ENCODE measurements around the gene HLA-DQA1.
"Not testable (repeated sequence)": the region's sequence is repeated elsewhere in the genome, so short reads cannot be mapped to it uniquely, and the experiment has no call there.

HLA-DQA1 gene

DNA sequence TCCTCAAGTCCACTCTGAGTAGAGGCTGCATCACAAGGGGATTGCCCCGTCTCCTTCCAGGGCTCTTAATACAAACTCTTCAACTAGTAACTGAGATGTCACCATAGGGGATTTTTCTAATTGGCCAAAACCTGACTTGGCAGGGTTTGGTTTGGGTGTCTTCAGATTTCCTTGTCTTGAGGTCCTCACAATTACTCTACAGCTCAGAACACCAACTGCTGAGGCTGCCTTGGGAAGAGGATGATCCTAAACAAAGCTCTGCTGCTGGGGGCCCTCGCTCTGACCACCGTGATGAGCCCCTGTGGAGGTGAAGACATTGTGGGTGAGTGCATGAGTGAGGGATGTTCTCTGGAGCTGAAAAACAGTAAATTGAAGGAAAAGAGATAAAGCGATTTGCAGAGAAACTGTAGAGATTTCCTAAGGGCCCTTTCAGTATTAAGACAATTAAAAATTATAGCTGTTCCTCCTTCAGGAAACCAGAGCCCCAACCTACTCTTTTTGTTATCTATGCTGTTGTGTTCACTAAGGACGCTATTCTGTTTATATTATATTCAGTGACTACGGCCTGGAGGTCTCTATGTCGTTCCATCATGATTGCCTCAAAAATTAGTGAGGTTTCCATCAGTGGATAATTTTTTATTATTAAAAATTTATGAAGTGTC, at the start of gene HLA-DQA1:
HLA-DQA1 (plus strand) TSS at position 188 of the 662 bp plus-strand sequence; CDS start at position 241, 53 bp downstream.
- DNase-seq, result no peak

DNA sequence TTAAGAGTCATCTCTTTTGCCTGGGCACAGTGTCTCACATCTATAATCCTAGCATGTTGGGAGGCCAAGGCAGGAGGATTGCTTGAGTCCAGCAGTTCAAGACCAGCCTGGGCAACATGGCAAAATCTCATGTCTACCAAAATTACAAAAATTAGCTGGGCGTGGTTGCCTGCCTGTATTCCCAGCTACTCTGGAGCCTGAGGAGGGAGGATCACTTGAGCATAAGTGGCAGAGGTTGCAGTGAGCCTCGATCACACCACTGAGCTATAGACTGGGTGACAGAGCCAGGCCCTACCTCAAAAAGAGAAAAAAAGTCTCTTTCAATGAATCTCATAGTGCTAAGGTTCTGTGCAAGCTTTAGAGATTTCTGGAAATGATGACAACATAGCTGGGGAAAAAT, 49.0 kb upstream of the HLA-DQA1 start:
- DNase-seq, result no peak

DNA sequence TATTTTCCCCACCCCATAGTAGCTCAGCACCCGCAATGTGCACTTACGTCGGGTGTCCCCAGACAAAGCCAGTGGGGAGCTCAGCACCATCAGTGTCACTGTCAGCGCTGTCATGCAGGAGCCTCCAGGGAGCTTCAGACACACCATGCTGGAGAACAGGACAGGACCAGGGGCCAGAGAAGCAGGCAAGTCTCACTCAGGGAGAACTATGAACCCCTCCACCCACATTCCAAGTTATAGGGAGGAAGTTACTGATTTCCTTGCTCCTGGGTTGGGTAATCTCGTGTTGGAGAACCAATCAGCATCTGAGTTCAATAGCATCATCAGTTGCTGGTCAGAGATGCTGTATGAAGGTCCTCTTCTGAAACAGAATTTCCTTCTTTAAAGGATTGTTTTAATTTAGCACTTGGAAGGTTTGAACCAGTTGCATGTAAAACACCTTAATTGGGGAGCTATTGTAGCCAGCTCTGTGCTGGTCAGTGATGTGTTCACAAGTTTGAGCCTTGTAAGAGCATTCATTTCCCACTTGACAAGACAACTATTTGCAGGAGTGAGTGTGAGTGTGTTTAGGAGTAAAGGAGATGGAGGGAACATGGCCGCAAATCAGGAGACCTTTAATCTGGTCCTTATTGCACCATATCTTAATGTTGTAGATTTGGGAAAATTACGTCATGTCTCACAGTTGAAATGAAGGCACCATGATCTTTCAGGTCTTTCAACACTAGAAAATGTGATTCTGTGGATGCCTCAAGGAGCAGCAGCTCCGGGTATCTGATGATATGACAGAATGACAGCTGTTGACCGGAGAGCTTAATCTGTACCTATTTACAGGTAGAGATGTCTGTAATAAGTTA, 47.4 kb upstream of the HLA-DQA1 start, which contains the start of gene HLA-DRB1:
HLA-DRB1 (minus strand) TSS at position 253 of the 854 bp plus-strand sequence; CDS start at position 147, 106 bp downstream.
- no peak for DNase-seq

DNA sequence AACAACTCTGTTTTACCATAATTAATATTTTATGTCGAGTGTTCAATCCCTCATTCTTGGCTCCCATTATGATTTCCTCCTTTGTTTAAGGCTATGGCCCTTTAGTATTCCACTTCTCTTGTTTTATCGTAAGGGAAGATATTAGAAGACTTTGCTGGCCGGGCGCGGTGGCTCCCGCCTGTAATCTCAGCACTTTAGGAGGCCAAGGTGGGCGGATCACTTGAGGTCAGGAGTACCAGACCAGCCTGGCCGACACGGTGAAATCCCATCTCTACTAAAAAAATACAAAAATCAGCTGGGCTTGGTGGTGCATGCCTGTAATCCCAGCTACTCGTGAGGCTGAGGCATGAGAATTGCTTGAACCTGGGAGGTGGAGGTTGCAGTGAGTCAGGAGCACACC, 46.5 kb upstream of the HLA-DQA1 start:
- DNase-seq, result not testable (repeated sequence)

DNA sequence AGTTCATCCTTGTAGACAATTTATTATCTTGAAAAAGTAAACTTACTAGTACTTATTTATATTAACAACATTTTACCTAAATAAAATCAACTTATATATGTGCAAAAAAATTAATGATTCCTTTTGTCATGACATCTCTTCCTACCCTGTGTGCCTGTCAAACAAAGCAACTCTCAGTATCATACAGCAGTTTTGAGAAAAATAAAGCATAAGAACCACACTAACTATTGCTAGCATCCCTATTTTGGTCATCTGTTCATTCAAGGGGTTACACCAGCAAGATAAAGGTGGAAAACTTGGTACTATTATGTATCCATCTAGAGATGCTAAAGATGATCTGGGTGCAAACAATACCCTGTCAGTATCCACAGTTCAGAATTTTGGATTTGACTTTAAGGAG, 40.2 kb upstream of the HLA-DQA1 start:
- no peak for DNase-seq

DNA sequence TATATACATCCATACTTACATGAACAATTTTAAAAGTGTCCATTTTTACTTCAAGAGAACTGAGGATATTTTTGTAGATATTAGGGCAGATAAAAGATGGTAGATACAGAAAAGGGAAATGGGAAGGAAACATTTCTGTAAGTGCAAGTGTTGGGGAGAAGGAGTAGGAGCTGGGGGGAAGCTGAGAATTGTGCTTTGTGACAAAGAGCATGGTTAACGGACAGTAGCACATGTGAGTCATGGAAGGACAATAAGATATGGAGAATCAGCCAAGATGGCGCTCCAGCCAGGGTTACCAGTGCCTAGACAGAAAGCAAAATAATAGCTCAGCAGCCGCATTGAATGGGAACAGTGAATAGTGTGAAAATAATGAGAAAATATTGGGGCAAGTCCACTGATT, 34.8 kb upstream of the HLA-DQA1 start:
- DNase-seq, result no peak

DNA sequence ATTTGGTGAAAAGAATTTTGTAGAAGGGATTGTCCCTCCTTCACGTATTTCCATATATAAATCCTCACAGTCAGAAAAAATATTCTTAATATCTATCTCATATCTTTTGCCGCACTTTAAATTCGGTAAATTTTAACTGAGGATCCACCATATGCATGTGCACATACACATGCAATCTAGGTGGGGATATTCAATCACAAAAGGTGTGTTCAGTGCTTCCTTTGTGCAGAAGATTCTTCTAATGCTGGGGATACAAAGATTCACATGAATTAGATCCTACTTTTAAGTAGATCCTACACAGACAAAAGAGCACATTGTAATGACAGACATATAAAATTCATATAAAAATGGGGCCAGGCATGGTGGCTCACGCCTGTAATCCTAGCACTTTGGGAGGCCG, 34.0 kb upstream of the HLA-DQA1 start:
- DNase-seq, result no peak

DNA sequence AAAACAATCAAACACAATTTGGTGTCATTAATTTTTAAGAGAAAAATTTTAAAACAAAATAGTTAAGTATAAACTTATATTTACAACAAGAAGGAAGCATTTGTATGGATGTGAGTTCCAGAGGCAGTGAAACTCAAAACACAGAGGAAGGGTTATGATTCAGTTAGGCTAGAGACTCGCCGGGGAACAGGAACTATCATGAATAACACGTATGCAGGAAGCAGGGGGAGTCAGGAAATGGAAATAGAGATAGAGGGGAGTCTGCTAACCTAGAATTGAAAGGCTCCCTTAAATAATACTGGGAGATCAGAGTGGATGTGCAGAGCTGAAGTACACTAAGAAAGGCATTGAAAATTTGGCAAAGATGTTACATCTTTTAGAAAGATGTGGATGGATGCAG, 33.3 kb upstream of the HLA-DQA1 start:
- DNase-seq, result no peak

DNA sequence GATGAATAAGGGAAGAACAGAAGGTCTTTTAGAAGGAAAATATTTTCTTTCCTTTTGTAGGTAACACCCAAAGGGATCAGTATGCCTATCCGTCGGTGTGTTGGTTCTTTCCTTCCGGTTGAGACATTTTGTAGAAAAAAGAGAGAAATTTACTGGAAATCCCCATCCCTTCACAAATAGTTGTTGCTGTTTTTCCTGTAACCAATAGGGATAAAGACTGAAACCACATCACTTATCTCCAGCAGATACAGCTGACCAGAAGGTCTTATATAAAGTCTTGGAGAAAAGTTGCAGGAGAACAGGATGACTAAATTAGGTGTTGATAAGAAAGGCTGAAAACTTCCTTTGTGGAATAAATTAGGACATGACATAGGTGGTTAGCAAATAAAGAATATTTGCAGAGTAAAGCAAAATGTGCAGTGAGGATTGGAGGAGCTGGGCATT, 32.8 kb upstream of the HLA-DQA1 start:
- no peak for DNase-seq

DNA sequence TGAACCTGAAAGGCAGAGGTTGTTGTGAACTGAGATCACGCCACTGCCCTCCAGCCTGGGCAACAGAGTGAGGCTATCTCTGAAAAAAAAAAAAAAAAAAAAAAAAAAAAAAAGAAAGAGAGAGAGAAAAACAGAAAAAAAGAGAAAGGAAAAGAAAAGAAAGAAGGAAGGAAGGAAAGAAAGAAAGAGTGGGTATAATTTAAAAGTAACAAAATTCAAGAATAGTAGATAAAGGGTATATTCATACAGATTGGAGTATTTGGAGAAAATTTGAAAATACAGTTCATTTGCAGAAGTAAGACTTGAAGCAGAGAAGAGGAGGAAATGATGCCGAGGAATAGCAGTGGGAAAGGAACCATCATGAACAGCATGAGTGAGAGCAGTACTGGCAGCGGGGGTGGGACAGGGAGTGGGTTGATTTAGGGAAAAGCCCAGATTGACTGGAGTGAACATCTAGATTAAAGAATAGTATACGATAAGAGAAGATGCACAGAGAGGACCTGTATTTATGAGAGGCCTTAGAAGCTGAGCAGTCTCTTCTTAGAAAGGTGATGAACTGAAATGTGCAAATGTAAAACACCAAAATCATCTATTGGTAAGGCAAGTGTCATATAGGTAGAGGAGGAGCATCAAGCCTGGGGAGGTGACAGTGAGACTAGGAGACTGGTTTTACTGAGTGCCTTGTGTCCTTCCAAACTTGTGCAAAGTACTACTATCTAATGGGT, 29.8 kb upstream of the HLA-DQA1 start:
- no peak for DNase-seq

DNA sequence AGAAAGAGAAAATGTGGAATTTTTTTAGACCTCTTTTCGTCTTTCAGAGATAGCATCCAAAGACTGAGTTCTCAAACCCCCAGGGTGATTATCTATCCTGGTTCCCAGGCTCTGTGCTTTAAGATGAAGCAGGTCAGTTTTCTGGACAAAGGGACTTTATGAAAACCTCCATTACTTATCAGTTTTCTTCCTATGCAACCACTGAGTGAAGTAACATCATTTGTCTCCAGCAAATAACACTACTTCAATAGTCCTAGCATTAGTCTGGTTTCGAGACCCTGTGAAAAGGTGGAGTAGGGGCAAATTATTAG, 29.3 kb upstream of the HLA-DQA1 start:
- DNase-seq, result no peak

DNA sequence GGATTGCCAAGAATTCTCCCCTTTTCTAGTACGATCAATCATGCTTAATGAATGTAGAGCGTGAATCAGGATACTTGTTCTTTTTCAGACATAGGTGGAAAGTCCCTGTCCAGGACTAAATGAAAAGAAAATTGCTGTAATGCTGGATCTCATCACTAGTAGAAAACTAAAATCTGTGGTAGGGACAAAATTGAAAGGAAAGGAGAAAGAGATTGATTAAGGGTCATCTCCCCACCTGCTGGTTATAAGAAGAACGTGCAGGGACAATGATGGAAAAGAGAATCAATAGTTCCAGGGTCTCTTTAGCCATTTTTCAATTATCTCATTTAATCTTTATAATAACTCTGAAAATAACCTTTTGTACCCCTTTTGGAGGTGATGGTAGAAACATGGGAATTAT, 28.8 kb upstream of the HLA-DQA1 start:
- DNase-seq, result no peak

DNA sequence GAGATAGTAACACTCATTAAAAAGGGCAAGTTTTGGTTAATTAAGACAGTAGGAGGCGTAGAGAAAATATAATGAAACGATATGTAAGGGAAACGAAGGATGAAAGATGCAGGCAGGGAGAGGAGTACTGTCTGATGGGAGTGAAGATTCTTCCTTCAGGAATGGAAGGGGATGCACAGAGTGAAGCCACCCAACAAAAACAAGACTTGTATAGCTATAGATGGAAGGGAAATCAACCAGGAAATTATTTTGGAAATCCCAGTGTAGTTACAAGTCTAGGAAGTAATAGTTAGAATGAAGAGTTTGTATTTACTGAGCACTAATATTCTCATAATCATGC, 27.8 kb upstream of the HLA-DQA1 start:
- no peak for DNase-seq

DNA sequence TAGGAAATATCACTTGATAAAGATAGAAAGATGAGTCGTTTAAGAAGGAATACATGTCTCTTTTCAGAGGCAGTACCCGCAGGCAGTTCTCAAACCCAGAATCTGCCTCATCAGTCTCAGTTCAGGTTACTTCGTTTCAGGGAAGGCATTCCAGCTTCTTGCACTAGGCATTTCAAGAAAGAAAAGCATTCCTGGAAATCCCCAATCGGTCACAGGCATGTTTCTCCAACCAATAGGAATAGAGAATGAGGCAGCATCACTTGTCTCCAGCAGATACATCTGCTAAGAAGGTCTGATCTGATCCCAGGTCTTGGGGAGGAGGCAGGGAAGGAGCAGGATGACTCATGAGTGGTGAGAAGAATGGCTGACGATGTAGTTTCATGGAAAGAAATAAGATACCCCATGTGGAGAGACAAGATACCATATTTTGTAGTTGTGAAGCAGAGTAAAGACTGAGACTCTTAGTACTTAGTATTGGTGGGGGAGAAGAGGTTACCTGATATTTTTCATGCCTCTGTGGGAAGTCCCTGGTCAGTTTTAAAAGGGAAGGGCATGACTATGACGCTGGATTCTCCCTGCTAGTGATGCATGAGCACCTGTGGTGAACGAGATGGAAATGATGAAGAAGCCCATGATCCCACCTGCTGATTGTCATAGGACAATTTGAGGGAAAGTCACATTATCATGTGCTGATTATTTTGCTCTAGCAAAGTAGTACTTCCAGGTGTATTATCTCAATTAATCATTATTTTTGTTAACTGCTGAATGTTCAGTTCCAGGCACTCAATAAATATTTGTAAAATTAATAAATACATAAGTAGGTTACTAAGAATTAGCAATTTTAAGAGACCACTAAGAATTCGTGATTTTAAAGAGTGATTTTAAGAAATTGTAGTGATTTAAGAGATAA, 27.2 kb upstream of the HLA-DQA1 start:
- DNase-seq, result peak; percentile 21

DNA sequence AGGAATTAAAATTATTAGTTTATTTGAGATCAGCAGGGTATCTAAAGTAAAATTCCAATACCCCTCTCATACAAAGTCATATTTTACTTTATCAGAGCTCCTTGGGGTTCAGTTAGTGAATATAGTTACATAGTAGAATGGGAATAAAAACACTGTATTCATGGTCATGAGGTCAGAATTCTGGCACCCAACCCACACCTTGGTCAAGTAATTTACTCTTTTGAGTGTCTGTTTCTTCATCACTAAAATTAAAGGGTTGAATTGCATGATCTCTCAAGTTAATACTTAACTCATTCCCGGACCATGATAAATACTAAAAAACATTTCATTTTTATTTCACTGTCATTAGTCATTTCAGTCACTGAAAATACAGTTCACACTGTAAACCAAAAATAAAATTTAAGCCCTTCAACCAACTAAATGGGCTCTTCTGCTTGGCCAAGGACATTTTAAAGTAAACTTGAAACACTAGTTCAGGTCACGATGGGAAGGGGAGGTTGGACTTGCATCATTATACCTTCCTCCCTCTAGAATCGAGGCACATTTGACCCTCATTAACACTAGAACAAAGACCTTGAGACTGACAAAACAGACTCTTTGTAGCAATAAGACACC, 26.4 kb upstream of the HLA-DQA1 start:
- DNase-seq, result no peak

DNA sequence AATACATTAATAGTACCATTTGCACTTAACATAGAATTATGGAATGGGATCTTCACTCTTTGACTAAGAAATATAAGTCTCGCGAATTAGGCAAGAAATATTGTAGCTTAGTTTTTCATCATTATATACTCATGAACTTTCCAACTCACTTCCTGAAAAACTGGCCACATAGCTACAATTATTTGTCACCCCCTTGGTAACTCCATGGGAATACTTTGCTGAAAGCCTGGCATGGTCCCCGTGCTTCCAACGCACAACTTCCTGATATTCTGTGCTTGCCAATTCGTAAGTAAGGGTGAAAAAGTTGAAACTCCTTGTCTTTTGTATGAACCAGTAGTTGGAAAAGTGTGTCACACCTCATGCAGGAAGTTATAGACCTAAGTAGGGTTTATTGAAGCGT, 23.7 kb upstream of the HLA-DQA1 start:
- DNase-seq, result no peak

DNA sequence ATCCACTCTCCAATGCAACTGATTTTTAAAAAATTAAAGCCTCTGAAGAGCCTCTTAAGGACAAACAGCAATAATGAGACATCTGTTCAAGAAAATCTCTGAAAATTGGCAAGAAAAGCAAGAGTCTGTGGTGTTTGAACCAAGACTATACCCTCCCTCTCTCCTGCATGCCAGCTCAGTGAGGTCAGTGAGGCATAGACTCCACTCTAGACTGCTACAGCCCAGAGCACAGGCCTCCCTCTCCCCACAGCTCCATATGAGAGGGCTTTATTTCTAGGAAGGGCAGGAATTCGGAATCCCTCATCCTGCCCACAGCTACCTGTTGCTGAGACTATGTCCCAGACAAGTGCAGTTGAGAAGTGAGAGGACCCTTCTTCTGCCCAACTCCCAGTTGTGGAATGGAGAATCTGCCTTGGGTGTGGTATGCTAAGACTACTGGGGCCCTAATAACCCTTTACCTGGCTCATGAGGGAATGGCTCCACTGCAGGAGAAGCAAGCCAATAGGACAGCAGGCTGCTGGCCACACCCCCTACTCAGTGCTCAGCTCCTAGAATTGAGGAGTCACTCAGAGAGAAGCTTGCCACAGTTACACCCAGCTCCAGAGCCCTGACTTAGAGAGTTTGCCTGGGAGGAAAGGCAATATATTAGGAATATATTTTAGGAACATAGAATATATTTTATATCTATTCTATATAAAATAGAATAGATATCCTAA, 22.7 kb upstream of the HLA-DQA1 start:
- no peak for DNase-seq

DNA sequence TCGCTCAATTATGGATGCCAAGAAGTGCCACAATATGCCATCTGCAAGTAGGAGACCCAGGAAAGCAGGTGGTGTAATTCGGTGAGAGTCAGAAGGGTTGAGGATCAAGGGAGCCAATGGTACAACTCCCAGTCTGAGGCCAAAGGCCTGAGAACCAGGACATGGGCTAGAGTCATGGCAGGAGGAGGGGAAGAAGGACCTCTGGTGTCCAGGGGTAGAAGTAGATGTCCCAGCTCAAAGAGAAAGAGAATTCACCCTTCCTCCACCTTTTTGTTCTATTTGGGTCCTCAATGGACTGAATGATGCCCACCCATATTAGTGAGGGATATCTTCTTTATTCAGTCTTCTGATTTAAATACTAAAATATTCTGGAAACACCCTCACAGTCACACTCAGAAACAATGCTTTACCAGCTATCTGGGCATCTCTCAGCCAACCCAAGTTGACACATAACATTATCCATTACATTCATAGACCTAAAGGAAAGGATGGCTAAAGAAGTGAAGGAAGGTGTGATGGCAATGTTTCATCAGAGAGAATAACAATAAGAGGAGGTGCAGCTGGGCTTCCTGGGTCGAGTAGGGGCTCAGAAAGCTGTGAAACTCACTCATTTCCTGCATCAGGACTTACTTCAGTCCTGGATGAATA, 21.2 kb upstream of the HLA-DQA1 start:
- DNase-seq, result no peak

DNA sequence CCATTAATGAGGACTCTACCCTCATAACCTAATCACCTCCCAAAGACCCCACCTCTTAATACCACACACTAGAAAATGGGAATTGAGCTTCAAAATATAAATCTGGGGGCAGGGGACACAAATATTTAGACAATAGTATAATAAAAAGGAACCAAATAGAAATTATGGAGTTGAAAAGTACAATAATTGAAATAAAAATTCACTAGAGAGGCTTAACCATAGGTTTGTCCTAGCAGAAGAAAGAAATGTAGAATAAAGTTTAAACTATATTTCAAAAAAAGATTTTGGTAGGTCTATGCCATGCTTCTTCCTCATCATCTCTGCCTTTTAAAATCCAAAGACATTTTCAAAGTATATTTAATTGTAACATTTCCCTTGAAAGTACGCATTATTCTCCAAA, 19.5 kb upstream of the HLA-DQA1 start:
- DNase-seq, result no peak

DNA sequence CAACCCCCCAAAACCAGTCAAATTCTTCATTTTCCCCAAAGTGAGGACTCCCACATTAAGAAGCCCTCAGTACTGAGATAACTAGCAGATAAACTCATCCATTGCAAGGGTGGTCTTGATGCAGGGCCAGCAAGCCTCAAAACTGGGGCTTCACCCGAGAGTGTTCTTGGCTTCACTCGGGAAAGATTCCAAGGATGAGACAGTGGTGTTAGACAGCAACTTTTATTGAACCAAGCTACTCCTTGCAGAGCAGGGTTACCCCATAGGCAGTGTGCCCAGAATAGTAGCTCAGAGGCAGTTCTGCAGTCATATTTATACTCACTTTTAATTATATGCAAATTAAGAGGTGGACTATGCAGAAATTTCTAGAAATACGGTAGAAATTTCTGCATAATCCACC, 15.8 kb upstream of the HLA-DQA1 start:
- DNase-seq, result no peak
